ENCODE measurements around the gene MYRFL.

GRCh38 chr12:69822201-69822860, 2.7 kb upstream of the MYRFL start:
- no peak for TF ChIP-seq GATA2 (IDR thresholded peaks at IDR 0.05; ENCODE audit: low read depth, low read length)
- TF ChIP-seq GATA3 (IDR thresholded peaks at IDR 0.05; ENCODE audit: low read depth, low read length), result no peak

Measured in SH-SY5Y (cell line).